ENCODE measurements around the gene TFAP2C.

Gene TFAP2C

GRCh38 chr20:56605261-56605996 is 23.7 kb upstream of the TFAP2C start:
- Histone ChIP-seq H3K4me3 (ENCODE audit: low read depth, low read length) (no peak overlapping the region), H3K4me1 (no peaks in the 10 kb centered on the region), H3K27ac (no peak overlapping the region), H3K36me3 (ENCODE audit: control insufficient read depth, insufficient read depth, low read length) (no peaks in the 10 kb centered on the region), H3K27me3 (ENCODE audit: control insufficient read depth, insufficient read depth, low read length) (no peaks in the 10 kb centered on the region), H3K9ac (no peak overlapping the region), H2AFZ (no peak overlapping the region), H3K79me2 (no peaks in the 10 kb centered on the region), H3K4me2 (ENCODE audit: low read length) (no peak overlapping the region), H3K9me3 (ENCODE audit: control insufficient read depth, low read length) (no peaks in the 10 kb centered on the region)
- no peak for TF ChIP-seq CTCF (IDR thresholded peaks at IDR 0.05)

- no peak for TF ChIP-seq CTCF (IDR thresholded peaks at IDR 0.05)
- Histone ChIP-seq H3K9me3 (ENCODE audit: control insufficient read depth, low read length) (no peaks in the 10 kb centered on the region), H3K4me2 (ENCODE audit: low read length) (no peak overlapping the region), H2AFZ (no peak overlapping the region), H3K27me3 (ENCODE audit: control insufficient read depth, insufficient read depth, low read length) (no peaks in the 10 kb centered on the region), H3K4me3 (ENCODE audit: low read depth, low read length) (no peak overlapping the region), H3K9ac (no peak overlapping the region), H3K36me3 (ENCODE audit: control insufficient read depth, insufficient read depth, low read length) (no peaks in the 10 kb centered on the region), H3K79me2 (no peaks in the 10 kb centered on the region), H3K27ac (no peak overlapping the region), H3K4me1 (no peaks in the 10 kb centered on the region)
Measured at GRCh38 chr20:56606174-56606945, 22.7 kb upstream of the TFAP2C start.

- H3K9me3 ChIP-seq (ENCODE audit: control insufficient read depth, low read length), result no peaks in the 10 kb centered on the region
- H3K36me3 ChIP-seq (ENCODE audit: control insufficient read depth, insufficient read depth, low read length), result no peaks in the 10 kb centered on the region
- H3K27me3 ChIP-seq (ENCODE audit: control insufficient read depth, insufficient read depth, low read length), result no peaks in the 10 kb centered on the region
- H3K79me2 ChIP-seq, result no peaks in the 10 kb centered on the region
- no peak overlapping the region for H2AFZ ChIP-seq
- no peak overlapping the region for H3K9ac ChIP-seq
- H3K4me2 ChIP-seq (ENCODE audit: low read length), result no peak overlapping the region
- no peak overlapping the region for H3K27ac ChIP-seq
- H3K4me3 ChIP-seq (ENCODE audit: low read depth, low read length), result no peak overlapping the region
- no peaks in the 10 kb centered on the region for H3K4me1 ChIP-seq
- TF ChIP-seq CTCF (IDR thresholded peaks at IDR 0.05), result no peak
Measured at GRCh38 chr20:56607061-56607704, 21.9 kb upstream of the TFAP2C start.

GRCh38 chr20:56608376-56608775 is 20.7 kb upstream of the TFAP2C start:
- Histone ChIP-seq H3K9ac (no peak overlapping the region), H3K27ac (no peak overlapping the region), H3K4me2 (ENCODE audit: low read length) (no peak overlapping the region), H3K4me1 (no peaks in the 10 kb centered on the region), H3K4me3 (ENCODE audit: low read depth, low read length) (no peak overlapping the region), H3K36me3 (ENCODE audit: control insufficient read depth, insufficient read depth, low read length) (no peaks in the 10 kb centered on the region), H2AFZ (no peak overlapping the region), H3K9me3 (ENCODE audit: control insufficient read depth, low read length) (no peaks in the 10 kb centered on the region), H3K27me3 (ENCODE audit: control insufficient read depth, insufficient read depth, low read length) (no peaks in the 10 kb centered on the region), H3K79me2 (no peaks in the 10 kb centered on the region)
- TF ChIP-seq CTCF (IDR thresholded peaks at IDR 0.05), result no peak
